Spleen (tissue), 11 donors: ENCODE measurements around the gene KIF16B. TPM values are rescaled to one million over a fixed set of nuclear protein-coding genes. Genes with fewer than 3 reads are reported as not detected.

Experiments used
- DNase-seq: peaks from one replicate; pipeline ENCODE4 v3.0.0-alpha.2; 2020
- H3K27ac ChIP-seq, 8 donors: fragments of 200-600 bp; sonication (generic) in 7 of 8; 1 replicate in 4 of 8; 2 replicates in 4 of 8; pipeline versions ENCODE4 v1.5.0 to v1.8.0; 2016 to 2021; ENCODE audit warnings: inconsistent platforms in 4 of 8, mild to moderate bottlenecking in 4 of 8, moderate library complexity in 1 of 8
- H3K27me3 ChIP-seq, 7 donors: fragments of 200-600 bp; sonication (generic) in 6 of 7; replicated peaks in 1 of 7; 1 replicate in 4 of 7; 2 replicates in 3 of 7; pipeline versions ENCODE4 v1.5.0 to v1.8.0; 2016 to 2021; ENCODE audit warnings: inconsistent platforms in 3 of 7, mild to moderate bottlenecking in 1 of 7
- H3K36me3 ChIP-seq, 6 donors: fragments of 200-600 bp; sonication (generic) in 5 of 6; 1 replicate in 4 of 6; 2 replicates in 2 of 6; pipeline versions ENCODE4 v1.5.0 to v1.8.0; 2016 to 2021; ENCODE audit warnings: inconsistent platforms in 2 of 6
- H3K4me1 ChIP-seq, 6 donors: fragments of 200-600 bp; sonication (generic) in 5 of 6; 1 replicate in 3 of 6; 2 replicates in 3 of 6; pipeline versions ENCODE4 v1.5.0 to v1.8.0; 2016 to 2021; ENCODE audit warnings: inconsistent platforms in 3 of 6
- H3K4me3 ChIP-seq, 8 donors: fragments of 200-600 bp; sonication (generic) in 7 of 8; 1 replicate in 4 of 8; 2 replicates in 4 of 8; pipeline versions ENCODE4 v1.5.0 to v1.8.0; 2016 to 2021; ENCODE audit warnings: inconsistent platforms in 4 of 8, mild to moderate bottlenecking in 4 of 8, moderate library complexity in 2 of 8
- H3K9me3 ChIP-seq, 8 donors: fragments of 200-600 bp; sonication (generic) in 7 of 8; 1 replicate in 4 of 8; 2 replicates in 4 of 8; pipeline versions ENCODE4 v1.5.0 to v1.8.0; 2016 to 2021; ENCODE audit warnings: inconsistent platforms in 4 of 8
- CTCF ChIP-seq, 11 experiments: fragments of 200-600 bp in 7 of 11; fragments of 450-650 bp in 4 of 11; sonication (generic) in 4 of 11; IDR thresholded peaks in 8 of 11; conservative IDR thresholded peaks in 3 of 11; 1 replicate in 7 of 11; 2 replicates in 4 of 11; pipeline versions ENCODE4 v1.4.0 to v1.8.0; 2016 to 2021; ENCODE audit warnings: antibody characterized with exemption in 11 of 11, inconsistent platforms in 4 of 11, mild to moderate bottlenecking in 1 of 11
- POLR2A ChIP-seq, 3 donors: fragments of 450-650 bp; IDR thresholded peaks; one replicate each; pipeline ENCODE4 v1.5.1; 2017; ENCODE audit warnings: antibody characterized with exemption in 3 of 3, mild to moderate bottlenecking in 1 of 3
- POLR2AphosphoS5 ChIP-seq, 3 donors: sonication (generic); formaldehyde crosslinking; IDR thresholded peaks; one replicate each; pipeline ENCODE4 v1.5.1; 2017; ENCODE audit warnings: antibody characterized with exemption in 3 of 3
- WGBS, 5 donors: extraction: QIAGEN DNeasy Blood & Tissue Kit in 3 of 5; methylation state at CpG; one replicate each; pipeline versions ENCODE4 v1.1.5 to v1.1.7; 2013 to 2018; 5-methylcytosine and 5-hydroxymethylcytosine counted together
- intact Hi-C: fragments of 100-400 bp; cut with DNase I; formaldehyde crosslinking; loops from one replicate; pipeline ENCODE4 v1.15.0; 2023; ENCODE audit warnings: low total_unique reads
- polyA plus RNA-seq, 3 donors: library from polyadenylated mRNA; stranded (reverse); fragments of 200-250 nt; gene quantifications; one replicate each; pipeline ENCODE4 v1.2.1, GENCODE V29; 2013
- total RNA-seq, 7 donors: library from RNA; depleted of rRNA in 3 of 7; stranded (reverse); fragments of >200 nt in 3 of 7; fragmentation: NEBNext Ultra II Directional in 4 of 7; extraction: Animal tissue kit (Norgen Biotek cat#: 25700) in 4 of 7; gene quantifications; one replicate each; pipeline versions ENCODE4 v1.1.0 to v1.2.1, GENCODE V29; 2016 to 2021
- donor health status: healthy with polysubstance abuse.
- donor health status: DM: no; HTN: no; CAD: no; lungs with moderate emphysema.
- donor health status: DM: no; HTN: no; CAD: no.
- donor health status: Bipolar disorder and iron deficiency.
- donor health status: healthy.
- donor health status: DM: no; HTN: no; CAD: no.
- donor health status: DM: yes; HTN: yes; CAD: no.

KIF16B gene
- total and polyA plus RNA-seq, 10 donors: 3.0 to 30.1 (median 21.2) TPM

- Histone ChIP-seq H3K4me1 (peaks cover 0 to 18% (median 2%) of the 10 kb centered on the region in 6 donors), H3K36me3 (peaks cover 0 to 15% (median 0%) of the 10 kb centered on the region in 6 donors), H3K9me3 (peaks cover 0 to 4% (median 0%) of the 10 kb centered on the region in 8 donors), H3K4me3 (no peak overlapping the region), H3K27me3 (no peaks in the 10 kb centered on the region), H3K27ac (no peak overlapping the region)
- no peak for DNase-seq
- intact Hi-C loops: no loop called here
- TF ChIP-seq POLR2A (IDR thresholded peaks at IDR 0.05): no peak
- TF ChIP-seq CTCF (IDR thresholded peaks at IDR 0.05 in 8 of 11, conservative IDR thresholded peaks at IDR 0.05 in 3 of 11): no peak
- WGBS, 5 donors: 37 to 52% (median 43%) methylated on average over 4 of the region's 4 CpGs
Measured at GRCh38 chr20:16518784-16519084, 54.5 kb downstream of the KIF16B start.

- H3K9me3 ChIP-seq: no peaks in the 10 kb centered on the region
- intact Hi-C loops: no loop called here
- DNase-seq: no peak
- no peaks in the 10 kb centered on the region for H3K27me3 ChIP-seq
- H3K27ac ChIP-seq: no peak overlapping the region
- peaks cover 0 to 16% (median 0%) of the 10 kb centered on the region in 6 donors for H3K36me3 ChIP-seq
- 88 to 96% (median 91%) methylated on average over 13 to 14 of the region's 14 CpGs for WGBS, 5 donors
- peaks cover 0 to 20% (median 5%) of the 10 kb centered on the region in 6 donors for H3K4me1 ChIP-seq
- TF ChIP-seq POLR2AphosphoS5 (IDR thresholded peaks at IDR 0.05) (no peak), CTCF (IDR thresholded peaks at IDR 0.05 in 8 of 11, conservative IDR thresholded peaks at IDR 0.05 in 3 of 11) (peak in 10 of 11 experiments; percentile 22 to 69 (median 52))
- H3K4me3 ChIP-seq: no peak overlapping the region
Measured at GRCh38 chr20:16517946-16518783, 55.1 kb downstream of the KIF16B start.

GRCh38 chr20:16516794-16517193 is 56.5 kb downstream of the KIF16B start:
- no peaks in the 10 kb centered on the region for H3K9me3 ChIP-seq
- intact Hi-C loops: no loop called here
- TF ChIP-seq POLR2AphosphoS5 (IDR thresholded peaks at IDR 0.05) (no peak), CTCF (IDR thresholded peaks at IDR 0.05 in 8 of 11, conservative IDR thresholded peaks at IDR 0.05 in 3 of 11) (no peak), POLR2A (IDR thresholded peaks at IDR 0.05) (no peak)
- no peak overlapping the region for H3K27ac ChIP-seq
- DNase-seq: no peak
- H3K27me3 ChIP-seq: no peaks in the 10 kb centered on the region
- peaks cover 0 to 30% (median 0%) of the 10 kb centered on the region in 6 donors for H3K36me3 ChIP-seq
- WGBS, 5 donors: 71 to 100% (median 91%) methylated on average over 1 of the region's 1 CpG
- H3K4me3 ChIP-seq: no peak overlapping the region
- H3K4me1 ChIP-seq: peaks cover 0 to 20% (median 5%) of the 10 kb centered on the region in 6 donors

- no peak for DNase-seq
- 67 to 98% (median 95%) methylated on average over 2 of the region's 2 CpGs for WGBS, 5 donors
- intact Hi-C loops: no loop called here
- Histone ChIP-seq H3K36me3 (peaks cover 0 to 40% (median 1%) of the 10 kb centered on the region in 6 donors), H3K9me3 (no peaks in the 10 kb centered on the region), H3K27ac (peak overlapping the region in 1 of 8 donors; percentile 72), H3K4me1 (peaks cover 0 to 20% (median 5%) of the 10 kb centered on the region in 6 donors), H3K27me3 (no peaks in the 10 kb centered on the region), H3K4me3 (no peak overlapping the region)
- TF ChIP-seq CTCF (IDR thresholded peaks at IDR 0.05 in 8 of 11, conservative IDR thresholded peaks at IDR 0.05 in 3 of 11): no peak
- TF ChIP-seq POLR2AphosphoS5 (IDR thresholded peaks at IDR 0.05): no peak
- TF ChIP-seq POLR2A (IDR thresholded peaks at IDR 0.05): no peak
Measured at GRCh38 chr20:16515046-16515445, 58.2 kb downstream of the KIF16B start.
